Tongue (tissue), 2 donors: ENCODE measurements around the gene KLHL17. TPM values are rescaled to one million over a fixed set of nuclear protein-coding genes. Genes with fewer than 3 reads are reported as not detected.
A peak's percentile ranks its signal among the peaks of the same experiment; 100 is the strongest.
"Not testable (repeated sequence)": the region's sequence is repeated elsewhere in the genome, so short reads cannot be mapped to it uniquely, and the experiment has no call there.

Experiments used
- DNase-seq: peaks from one replicate; pipeline ENCODE4 v3.0.0-alpha.2; 2015
- total RNA-seq: library from RNA; depleted of rRNA; stranded (reverse); fragments of >200 nt; gene quantifications from one replicate; pipeline ENCODE4 v1.2.3, GENCODE V29; 2014

The KLHL17 gene
- total RNA-seq, 1 donor from 2014 or later = 7.5 TPM

DNA sequence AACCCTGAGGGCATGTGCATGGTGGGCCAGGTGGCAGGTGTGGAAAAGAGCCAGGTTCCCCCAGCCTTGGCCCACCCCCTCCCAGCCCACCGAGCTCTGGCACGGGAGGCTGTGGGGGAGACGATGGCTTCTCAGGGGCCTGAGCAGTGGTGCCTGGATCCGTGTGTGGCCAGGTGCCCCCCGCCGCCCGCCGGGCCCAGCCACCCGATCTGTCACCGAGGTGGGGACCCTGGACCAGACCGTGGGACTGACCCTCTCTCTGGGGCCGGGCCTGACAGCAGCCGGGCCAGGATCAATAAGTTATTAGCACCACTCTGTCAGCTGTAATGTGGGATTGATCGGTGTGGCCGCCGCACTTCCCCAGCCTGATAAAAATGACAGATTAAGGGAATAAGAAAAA, 22.9 kb upstream of the KLHL17 start:
- no peak for DNase-seq

DNA sequence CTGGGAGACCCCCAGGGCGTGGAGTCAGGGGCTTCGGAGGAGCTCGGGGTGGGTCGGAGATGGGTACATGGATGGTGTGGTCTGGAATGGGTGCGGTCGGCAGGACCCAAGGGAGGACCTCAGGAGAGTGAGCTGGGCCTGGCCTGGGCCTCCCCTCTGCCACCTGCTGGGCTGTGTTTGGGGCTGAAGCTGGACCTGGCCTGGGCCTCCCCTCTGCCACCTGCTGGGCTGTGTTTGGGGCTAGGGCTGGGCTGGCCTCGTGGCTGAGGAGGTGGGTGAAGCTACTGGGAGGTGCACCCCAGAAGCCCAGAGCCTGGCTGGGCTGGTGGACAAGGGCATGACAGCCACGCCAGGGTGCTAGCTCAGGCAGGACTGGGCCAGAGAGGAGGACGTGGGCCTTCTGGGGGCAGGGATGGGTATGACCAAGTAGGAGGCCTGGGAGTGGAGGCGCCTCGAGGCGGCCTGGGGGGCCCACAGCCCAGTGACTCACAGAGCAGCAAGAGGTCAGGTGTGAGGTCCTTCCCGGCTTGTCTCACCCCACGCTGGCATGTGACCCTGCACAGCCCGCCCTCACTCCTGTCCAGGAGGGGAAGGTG, 22.2 kb upstream of the KLHL17 start:
- no peak for DNase-seq

DNA sequence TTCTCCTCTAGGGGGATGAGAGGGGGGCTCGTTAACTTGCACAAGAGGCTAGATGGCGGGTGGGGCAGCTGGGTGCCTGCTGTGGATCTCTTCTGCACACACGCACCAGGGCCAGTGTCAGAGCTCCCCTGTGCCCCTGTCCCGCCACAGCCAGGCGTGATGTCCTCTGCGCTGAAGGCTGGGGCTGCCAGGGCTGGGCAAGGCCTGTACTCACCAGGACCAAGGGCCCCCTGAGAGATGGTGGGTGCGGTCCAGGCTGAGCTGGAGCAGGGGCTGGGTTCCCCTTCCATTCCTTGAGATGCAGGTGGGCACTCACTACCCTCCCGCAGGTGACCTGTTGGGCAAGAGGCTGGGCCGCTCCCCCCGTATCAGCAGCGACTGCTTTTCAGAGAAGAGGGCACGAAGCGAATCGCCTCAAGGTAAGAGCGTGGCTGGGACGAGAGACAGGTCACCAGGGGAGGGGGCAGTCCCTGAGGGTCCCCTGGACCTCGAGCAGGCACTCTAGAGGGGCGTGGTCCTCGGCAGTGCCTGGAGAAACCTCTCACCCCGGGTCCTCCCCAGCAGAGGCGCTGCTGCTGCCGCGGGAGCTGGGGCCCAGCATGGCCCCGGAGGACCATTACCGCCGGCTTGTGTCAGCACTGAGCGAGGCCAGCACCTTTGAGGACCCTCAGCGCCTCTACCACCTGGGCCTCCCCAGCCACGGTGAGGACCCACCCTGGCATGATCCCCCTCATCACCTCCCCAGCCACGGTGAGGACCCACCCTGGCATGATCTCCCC, 21.5 kb upstream of the KLHL17 start:
- no peak for DNase-seq

- no peak for DNase-seq
Measured at GRCh38 chr1:939511-940106, 20.8 kb upstream of the KLHL17 start.

DNA sequence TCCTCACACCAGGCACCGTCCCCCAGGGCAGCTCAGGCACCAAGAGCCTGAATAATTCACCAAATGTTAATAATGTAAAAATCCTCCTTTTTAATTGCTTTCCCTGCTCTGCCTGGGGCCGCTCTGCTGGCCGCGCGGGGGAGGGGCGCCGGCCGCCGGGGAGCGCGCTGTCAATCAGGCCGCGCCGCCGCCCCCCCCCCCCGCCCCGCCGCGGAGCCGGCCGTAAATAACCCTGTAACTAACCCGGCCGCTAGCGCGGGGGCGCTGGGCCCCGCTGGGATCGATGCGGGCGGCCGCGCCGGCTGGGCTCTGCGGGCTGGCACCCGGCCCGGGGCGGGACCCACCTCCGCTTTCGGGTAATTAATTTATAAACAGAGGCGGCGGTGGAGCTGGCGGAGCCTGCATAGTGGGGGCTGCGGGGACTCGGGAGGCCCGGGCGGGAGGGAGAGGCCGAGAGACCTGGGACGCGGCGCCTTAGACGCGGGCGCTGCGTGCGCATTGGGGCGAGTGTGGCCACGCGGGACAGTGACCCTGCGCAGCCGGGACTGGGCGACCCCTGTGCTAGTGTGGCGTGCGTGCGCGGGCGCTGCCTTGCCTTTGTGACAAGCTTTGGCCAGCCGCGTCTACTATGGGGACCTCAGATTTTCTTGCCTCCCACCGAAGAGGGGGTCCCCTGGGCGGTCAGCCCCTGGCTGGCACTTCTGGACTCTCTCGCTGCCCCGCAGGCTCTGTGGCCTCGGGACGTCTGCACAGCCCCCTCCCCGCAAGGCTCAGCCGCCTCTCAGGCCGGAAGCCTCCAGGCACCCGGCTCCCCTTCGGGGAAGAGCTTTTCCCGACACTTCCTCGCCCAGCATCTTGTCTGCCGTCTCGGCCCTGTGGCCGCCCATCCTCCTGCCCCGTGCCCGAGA, 20.0 kb upstream of the KLHL17 start:
- peak; percentile 86 for DNase-seq

GRCh38 chr1:941015-941587, 19.3 kb upstream of the KLHL17 start:
- DNase-seq = no peak

GRCh38 chr1:941588-942383, 18.6 kb upstream of the KLHL17 start:
- DNase-seq = peak; percentile 85

DNA sequence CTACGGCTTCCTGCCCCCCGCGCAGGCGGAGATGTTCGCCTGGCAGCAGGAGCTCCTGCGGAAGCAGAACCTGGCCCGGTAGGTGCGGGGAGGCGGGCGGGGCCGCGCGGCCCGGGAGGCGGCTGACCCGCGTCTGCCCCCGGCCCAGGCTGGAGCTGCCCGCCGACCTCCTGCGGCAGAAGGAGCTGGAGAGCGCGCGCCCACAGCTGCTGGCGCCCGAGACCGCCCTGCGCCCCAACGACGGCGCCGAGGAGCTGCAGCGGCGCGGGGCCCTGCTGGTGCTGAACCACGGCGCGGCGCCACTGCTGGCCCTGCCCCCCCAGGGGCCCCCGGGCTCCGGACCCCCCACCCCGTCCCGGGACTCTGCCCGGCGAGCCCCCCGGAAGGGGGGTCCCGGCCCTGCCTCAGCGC, 18.0 kb upstream of the KLHL17 start:
- DNase-seq = no peak

- DNase-seq = peak; percentile 54
Measured at GRCh38 chr1:942864-943533, 17.4 kb upstream of the KLHL17 start.

- no peak for DNase-seq
Measured at GRCh38 chr1:943545-944340, 16.6 kb upstream of the KLHL17 start.

GRCh38 chr1:944341-945325, 15.8 kb upstream of the KLHL17 start:
- peak; percentile 56 for DNase-seq

DNA sequence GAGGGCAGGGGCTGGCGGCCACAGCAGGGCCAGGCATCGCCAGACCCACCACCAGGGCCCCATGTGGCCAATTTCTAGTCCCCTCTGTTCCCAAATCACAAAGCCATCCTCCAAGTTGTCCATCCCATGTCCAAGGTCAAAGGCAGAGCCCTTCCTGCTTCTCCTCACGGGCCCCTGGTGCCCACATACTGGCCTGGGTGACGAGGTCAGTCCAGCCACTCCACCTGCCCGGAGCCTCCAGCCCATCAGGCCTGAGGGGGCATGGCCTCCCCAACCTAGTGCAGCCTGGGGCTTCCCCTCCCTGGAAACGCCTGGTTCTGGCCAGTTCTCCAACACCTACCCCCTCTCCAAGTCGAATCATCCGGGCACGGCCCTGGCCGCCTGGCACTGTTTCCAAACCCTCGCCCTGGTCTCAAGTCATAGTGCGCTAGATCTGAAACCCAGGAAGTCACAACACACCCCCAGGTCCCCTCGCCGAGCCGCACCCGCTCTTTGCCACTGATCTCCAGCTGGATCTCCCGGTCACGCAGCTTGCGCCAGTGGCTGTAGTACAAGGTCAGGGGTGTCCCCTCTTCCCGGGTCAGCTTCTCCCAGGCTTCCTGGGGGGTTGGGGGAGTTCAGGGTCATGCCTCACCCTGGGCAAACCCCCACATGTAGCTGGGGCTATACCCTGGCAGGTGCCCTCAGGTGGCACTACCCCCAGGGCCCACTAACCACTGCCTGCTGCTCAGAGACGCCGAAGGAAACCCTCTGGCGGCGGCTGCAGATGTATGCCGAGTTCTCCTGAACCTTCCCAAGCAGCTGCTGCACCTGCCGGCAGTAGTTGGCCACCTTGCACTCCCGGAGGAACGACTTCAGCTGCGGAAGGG, 14.5 kb upstream of the KLHL17 start:
- DNase-seq = no peak

- DNase-seq = not testable (repeated sequence)
Measured at GRCh38 chr1:946811-947210, 13.6 kb upstream of the KLHL17 start.

- DNase-seq = no peak
Measured at GRCh38 chr1:947958-948357, 12.4 kb upstream of the KLHL17 start.

- DNase-seq = no peak
Measured at GRCh38 chr1:950268-950667, 10.1 kb upstream of the KLHL17 start.

- no peak for DNase-seq
Measured at GRCh38 chr1:950881-951280, 9.5 kb upstream of the KLHL17 start.

GRCh38 chr1:951364-951763, 9.0 kb upstream of the KLHL17 start:
- DNase-seq = no peak

DNA sequence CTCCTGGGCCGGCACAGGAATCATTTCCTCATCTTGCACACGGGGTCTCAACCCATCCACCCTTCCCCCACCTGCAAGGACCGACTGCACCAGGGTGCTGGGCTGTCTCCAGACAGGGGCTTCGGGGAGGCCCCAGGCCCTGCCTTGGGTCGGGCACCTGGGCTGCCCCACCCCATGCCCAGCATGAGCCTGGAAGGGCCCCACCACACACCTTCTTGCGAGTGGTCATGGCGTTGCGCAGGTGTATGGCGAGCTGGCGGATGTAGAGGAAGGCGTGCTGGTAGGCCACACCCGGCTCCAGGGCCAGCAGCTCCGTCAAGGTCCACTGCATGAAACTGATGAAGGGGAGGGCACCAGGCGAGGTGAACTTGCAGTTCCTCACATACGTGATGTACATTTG, 8.2 kb upstream of the KLHL17 start:
- no peak for DNase-seq
